K562 treated with DMSO at 1 percent for 48 hours (cell line): ENCODE results near the gene PPM1L. TPM values are rescaled to one million over a fixed set of nuclear protein-coding genes. Genes with fewer than 3 reads are reported as not detected.

ENCODE experiments used
- total RNA-seq: library from RNA; unstranded; fragments of 300-600 nt; gene quantifications from 2 replicates; pipeline ENCODE4 v1.2.3, GENCODE V29; 2022; ENCODE audit warnings: low replicate concordance; ENCODE audit errors: extremely low read depth

Gene PPM1L
- total RNA-seq, result not detected in 2 replicates

DNA sequence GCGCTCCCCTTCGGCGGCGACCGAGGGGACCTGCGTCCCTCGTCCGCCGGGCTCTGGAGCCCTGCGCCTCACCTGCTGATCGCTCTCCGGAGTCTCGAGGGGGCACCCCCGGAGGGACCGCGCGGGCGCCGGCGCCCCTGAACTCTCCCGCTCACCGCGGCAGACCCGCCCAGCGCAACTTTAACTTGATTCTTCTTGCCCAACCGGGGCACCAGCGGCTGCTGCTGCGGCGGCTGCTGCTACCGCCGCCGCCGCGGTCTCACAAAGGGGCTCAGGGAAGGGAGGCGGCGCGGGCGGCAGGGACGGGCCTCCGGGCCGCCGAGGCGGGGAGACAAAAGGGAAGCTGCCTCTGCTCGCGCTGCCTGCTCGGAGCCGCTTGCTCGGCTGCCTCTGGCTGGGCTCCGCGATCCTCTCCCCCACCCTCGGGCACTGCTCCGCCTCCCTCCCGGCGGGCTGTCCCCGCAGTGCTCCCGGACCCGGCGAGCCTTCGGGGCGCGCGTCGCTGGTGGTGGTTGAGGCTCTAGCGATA lies at the start of gene PPM1L:
PPM1L (plus strand) TSS at position 456 of the 529 bp plus-strand sequence.

DNA sequence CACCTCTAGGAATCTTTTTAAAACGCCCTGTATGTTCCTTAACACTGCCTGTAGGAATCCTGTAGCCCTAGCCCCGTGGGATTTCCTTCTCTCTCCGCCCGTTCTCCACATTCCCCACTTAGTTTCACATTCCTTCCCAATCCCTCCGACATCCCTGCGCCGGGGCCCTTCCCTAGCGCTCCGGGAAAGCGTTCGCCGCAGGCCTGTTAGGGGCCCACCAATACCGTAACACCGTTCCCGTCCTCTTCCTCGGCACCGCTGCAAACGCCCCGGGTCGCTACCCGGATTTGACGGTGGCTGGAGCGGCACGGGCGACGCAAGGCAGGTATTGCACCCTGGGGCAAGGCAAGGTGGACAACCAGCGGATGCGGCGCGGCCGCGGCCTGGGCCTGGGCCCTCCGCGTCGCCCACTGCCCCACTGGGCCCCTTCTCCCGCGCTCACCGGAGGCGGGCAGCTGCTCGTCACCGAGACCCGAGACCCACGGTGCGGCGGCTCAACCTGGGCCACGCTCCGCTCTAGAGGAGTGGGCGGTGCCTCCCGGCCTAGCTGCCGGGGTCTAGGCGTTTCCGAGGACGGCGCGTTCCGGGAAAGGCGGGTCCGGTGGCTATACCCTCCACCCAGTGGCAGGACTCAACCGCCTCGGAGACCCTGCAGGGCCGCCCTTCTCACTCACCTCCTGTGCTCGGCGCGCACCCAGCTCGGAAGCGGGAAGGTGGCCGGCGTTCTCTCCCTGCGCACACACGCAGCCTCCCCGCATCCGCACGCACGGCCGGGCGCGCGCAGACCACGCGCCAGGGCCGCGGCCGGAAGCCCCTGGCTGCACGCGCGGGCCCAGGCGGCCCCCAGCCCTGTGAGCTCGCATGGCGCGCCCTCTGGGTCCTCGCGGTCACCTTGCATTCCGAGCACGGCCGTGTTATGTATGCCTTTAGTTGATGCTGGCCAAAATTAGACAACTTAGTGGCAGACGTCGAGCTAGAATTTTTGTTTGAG lies 348.8 kb downstream of the PPM1L start, which contains the start of gene B3GALNT1:
B3GALNT1 (minus strand) TSS at position 789 of the 991 bp plus-strand sequence. CDS start 18,595 bp downstream, outside the sequence.

Other genes starting within 250 kb of the PPM1L start
- not detected in 2 replicates for gene KPNA4, start 190.7 kb upstream of the PPM1L start, total RNA-seq
- not detected in 2 replicates for gene ARL14, start 79.1 kb upstream of the PPM1L start, total RNA-seq